Neutrophil (primary cell): ENCODE data around the gene CIB4.

ENCODE experiments used
- H3K27ac ChIP-seq: fragments of 200-600 bp; sonication (generic); 2 replicates; pipeline ENCODE4 v1.5.1; 2016; ENCODE audit warnings: mild to moderate bottlenecking, moderate library complexity
- H3K27me3 ChIP-seq: fragments of 200-600 bp; sonication (generic); 2 replicates; pipeline ENCODE4 v1.6.0; 2016; ENCODE audit warnings: mild to moderate bottlenecking
- H3K36me3 ChIP-seq: fragments of 200-600 bp; sonication (generic); 2 replicates; pipeline ENCODE4 v1.5.1; 2017
- H3K4me1 ChIP-seq, 2 experiments: fragments of 200-600 bp in 1 of 2; sonication (generic) in 1 of 2; 1 replicate in 1 of 2; 2 replicates in 1 of 2; pipeline versions ENCODE4 v1.5.1 to v1.6.1; 2013 to 2016; ENCODE audit warnings: low read depth in 1 of 2, low read length in 1 of 2, mild to moderate bottlenecking in 1 of 2, moderate library complexity in 1 of 2; ENCODE audit not compliant: control insufficient read depth in 1 of 2, insufficient read depth in 1 of 2
- H3K4me3 ChIP-seq, 2 experiments: fragments of 200-600 bp in 1 of 2; sonication (generic) in 1 of 2; 1 replicate in 1 of 2; 2 replicates in 1 of 2; pipeline ENCODE4 v1.5.1; 2013 to 2016; ENCODE audit warnings: low read depth in 1 of 2, low read length in 1 of 2, mild to moderate bottlenecking in 1 of 2, moderate library complexity in 1 of 2
- H3K9me3 ChIP-seq: fragments of 200-600 bp; sonication (generic); 2 replicates; pipeline ENCODE4 v1.5.1; 2016
- CTCF ChIP-seq: fragments of 200-600 bp; sonication (generic); IDR thresholded peaks from 2 replicates; pipeline ENCODE4 v1.5.1; 2016; ENCODE audit warnings: antibody characterized with exemption

The CIB4 gene

GRCh38 chr2:26585100-26585499, 56.1 kb downstream of the CIB4 start:
- Histone ChIP-seq H3K27me3 (peaks cover 32% of the 10 kb centered on the region), H3K4me1 (no peaks in the 10 kb centered on the region)

DNA sequence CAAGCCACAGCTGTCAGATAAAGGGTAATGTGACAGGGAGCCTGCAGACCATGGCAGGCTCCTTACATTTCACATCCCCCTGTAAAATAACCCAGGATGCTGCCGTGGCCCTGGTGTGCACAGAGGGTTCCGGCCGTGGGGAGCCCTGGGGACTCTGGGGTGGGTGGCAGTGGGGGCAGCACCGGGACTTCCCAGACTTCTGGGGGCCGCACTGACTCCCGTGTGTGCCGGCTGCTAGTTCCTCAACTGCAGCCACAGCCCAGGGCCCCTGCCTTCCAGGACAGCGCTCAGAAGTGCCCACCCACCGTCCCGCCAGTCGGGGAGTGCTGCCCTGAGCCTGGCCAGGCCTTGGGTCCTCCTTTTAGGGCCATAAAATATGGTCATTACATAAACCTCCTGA, 56.5 kb downstream of the CIB4 start:
- Histone ChIP-seq H3K36me3 (no peaks in the 10 kb centered on the region), H3K9me3 (no peaks in the 10 kb centered on the region), H3K4me3 (no peak overlapping the region), H3K27ac (no peak overlapping the region), H3K27me3 (peaks cover 37% of the 10 kb centered on the region), H3K4me1 (no peaks in the 10 kb centered on the region)
- TF ChIP-seq CTCF, result no peak

More at GRCh38 chr2:26585100-26585499, 56.1 kb downstream of the CIB4 start:
- no peak overlapping the region for H3K27ac ChIP-seq
- no peaks in the 10 kb centered on the region for H3K36me3 ChIP-seq
- no peak for TF ChIP-seq CTCF
- no peaks in the 10 kb centered on the region for H3K9me3 ChIP-seq
- H3K4me3 ChIP-seq, result no peak overlapping the region

DNA sequence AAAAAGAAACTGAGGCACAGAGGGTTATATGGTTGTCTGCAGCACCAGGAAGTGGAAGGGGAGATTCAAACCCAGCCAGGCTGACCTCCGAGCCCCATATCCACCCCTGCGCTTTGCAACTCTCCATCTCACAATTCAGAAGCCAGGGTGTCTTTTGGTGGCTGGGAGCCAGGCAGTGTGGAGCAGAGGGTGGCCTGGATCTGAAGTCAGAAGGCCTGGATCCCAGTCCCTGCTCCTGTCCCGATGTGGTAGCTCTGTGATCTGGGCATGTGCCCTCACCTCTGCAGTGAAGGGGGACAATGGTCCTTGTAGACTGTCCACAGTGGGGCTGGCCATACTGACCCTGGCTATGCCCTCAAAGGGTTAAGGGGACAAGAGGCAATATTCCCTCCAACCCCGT, 57.0 kb downstream of the CIB4 start:
- Histone ChIP-seq H3K27ac (no peak overlapping the region), H3K9me3 (no peaks in the 10 kb centered on the region), H3K4me1 (no peaks in the 10 kb centered on the region), H3K36me3 (no peaks in the 10 kb centered on the region), H3K27me3 (peaks cover 41% of the 10 kb centered on the region), H3K4me3 (no peak overlapping the region)
- no peak for TF ChIP-seq CTCF

- Histone ChIP-seq H3K4me1 (no peaks in the 10 kb centered on the region), H3K4me3 (no peak overlapping the region), H3K36me3 (no peaks in the 10 kb centered on the region), H3K9me3 (no peaks in the 10 kb centered on the region), H3K27ac (no peak overlapping the region), H3K27me3 (peaks cover 49% of the 10 kb centered on the region)
- TF ChIP-seq CTCF, result no peak
Observed at GRCh38 chr2:26583381-26583911, 57.7 kb downstream of the CIB4 start.

GRCh38 chr2:26582890-26583289, 58.3 kb downstream of the CIB4 start:
- Histone ChIP-seq H3K9me3 (no peaks in the 10 kb centered on the region), H3K36me3 (no peaks in the 10 kb centered on the region), H3K27ac (no peak overlapping the region), H3K4me1 (no peaks in the 10 kb centered on the region), H3K4me3 (no peak overlapping the region), H3K27me3 (peaks cover 54% of the 10 kb centered on the region)
- TF ChIP-seq CTCF, result no peak
